LHCN-M2 (cell line): Measurements from ENCODE around the gene EPB41L3. TPM values are rescaled to one million over a fixed set of nuclear protein-coding genes. Genes with fewer than 3 reads are reported as not detected.

Source experiments
- DNase-seq: peaks from one replicate; pipeline ENCODE4 v3.0.0-alpha.2; 2012; ENCODE audit warnings: low read depth
- total RNA-seq: library from RNA; depleted of rRNA; stranded (reverse); fragments of >200 nt; gene quantifications from 2 replicates; pipeline ENCODE4 v1.2.3, GENCODE V29; 2014

Gene EPB41L3
- total RNA-seq, 1 experiment from 2014 or later: under 0.01 TPM

DNA sequence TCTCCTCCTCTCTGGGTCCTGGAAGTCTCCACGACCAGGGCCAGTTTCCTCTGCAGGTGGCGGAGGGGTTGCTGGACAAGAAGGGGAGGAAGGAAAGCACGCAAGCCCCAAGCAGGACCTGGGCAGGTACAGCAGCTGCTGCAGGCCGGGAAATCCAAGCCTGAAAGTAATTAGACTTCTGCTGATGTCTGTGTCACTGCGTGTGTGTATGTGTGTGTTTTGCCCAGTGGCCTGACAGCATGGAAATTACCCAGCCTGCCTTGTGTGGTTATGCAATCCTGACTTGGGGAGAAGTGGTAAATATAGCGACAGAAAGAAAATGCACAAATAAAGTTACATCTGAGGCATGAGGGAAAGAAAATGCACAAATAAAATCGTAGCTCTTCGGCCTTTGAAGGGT, 126.5 kb downstream of the EPB41L3 start:
- DNase-seq: no peak

DNA sequence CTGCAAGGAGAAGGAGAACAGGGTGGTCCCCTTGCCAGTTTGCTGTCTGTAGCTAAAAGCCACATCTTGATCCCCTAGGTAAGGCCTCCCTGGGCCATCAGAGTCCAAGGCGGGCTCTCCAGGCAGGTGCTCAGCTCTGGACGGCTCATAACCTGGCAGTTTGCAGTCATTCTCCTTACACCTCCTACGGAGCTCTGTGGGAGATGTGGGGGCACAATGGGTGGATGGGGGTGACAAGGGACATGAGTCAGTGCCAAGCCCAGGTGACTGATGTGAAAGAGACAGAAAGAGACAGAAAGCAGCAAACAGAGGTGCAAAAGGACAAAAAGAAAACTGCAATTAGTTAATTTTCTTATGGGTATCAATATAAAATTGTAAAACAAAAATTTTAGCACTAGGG, 127.7 kb downstream of the EPB41L3 start:
- DNase-seq: no peak

DNA sequence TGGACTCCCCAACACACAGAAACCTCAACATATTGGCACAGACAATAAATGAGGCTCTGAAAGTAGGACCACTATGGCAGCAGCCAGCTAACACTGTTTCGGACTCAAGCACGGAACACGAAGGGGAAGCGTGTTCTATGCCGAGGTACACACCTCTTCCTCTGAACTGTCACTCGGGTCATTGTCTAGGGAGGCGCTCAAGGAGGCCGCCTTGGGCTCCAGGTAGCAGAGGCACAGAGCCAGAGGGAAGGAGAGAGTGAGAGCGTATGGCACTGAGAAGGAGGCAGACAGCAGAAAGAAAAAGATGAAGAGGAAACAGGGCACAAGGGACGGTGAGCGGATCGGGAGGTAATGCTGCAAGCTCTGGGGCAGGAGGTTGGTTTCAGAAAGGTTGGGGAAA, 128.1 kb downstream of the EPB41L3 start:
- no peak for DNase-seq

DNA sequence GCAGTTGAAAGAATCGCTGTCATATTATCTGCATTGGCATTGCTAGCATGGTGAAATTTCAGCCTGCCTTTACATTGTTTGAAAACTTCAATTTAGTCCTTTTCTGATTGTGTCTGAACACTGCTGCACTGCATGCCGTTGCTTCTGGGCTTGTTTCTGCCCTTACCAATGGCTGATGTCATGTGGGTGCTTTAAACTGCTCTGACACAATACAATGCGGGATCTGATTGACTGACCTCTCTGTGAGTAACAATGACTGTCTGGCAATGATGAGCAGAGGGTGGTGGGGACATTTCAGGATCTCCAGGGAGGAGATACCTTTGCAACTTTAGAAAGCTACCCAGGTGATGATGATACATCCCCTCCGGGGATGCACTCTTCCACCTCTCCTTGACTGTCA, 128.8 kb downstream of the EPB41L3 start:
- DNase-seq: no peak

DNA sequence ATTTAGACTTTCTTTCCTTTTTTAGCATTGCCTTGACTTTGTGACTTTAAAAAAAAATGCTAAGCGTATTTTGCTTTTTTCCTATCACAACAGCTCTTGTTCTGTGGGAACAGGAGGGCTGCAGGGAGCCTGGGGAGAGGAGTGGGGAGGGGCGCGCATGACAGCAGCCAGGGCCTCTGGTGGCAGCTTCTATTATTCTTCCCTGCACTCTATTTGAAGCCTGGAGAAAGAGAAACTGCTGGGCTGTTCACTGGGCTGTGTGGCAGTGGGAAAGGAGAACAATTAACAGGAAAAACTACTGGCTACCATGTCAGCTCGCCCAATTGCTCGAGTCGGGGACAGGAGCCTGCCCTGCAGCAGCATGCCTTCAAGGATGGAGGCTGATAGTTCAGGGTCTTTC, 129.3 kb downstream of the EPB41L3 start:
- no peak for DNase-seq

DNA sequence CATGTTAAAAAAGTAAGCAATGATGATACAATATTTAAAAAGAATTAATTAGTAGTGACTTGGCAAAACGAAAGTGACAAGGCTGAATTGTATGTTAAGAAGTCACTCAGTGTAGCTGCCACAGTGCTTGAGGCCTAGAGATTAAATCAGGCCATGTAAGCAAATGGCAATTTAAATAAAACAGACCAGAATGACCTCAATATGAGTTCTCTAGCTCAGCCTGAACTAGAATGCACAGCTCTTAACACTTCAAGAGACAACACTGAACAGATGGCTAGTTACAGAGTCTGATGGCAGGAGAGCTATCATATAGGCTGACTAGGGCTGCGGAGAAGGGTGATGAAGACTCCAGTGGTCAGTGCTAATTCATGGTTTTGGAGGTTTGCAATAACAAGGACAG, 130.3 kb downstream of the EPB41L3 start:
- no peak for DNase-seq

DNA sequence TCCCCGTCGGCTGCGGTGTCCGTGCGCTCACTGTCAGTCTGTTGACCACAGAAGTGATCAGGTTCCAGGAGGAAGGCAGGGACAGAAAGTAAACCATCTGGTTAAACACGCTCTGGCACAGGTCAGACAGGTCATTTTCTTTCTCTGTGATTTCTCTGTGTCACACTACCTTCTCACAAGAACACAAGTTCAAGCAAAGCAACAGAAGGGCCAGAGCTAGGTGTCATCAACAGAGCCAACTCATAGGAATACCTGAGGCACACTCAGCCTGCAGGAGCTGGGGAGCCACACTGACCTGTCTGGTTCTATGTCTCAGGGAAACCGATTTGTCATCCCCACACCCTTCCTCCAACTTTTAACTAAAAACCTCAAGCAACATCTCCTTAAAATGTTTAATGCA, 133.2 kb downstream of the EPB41L3 start:
- DNase-seq: no peak

DNA sequence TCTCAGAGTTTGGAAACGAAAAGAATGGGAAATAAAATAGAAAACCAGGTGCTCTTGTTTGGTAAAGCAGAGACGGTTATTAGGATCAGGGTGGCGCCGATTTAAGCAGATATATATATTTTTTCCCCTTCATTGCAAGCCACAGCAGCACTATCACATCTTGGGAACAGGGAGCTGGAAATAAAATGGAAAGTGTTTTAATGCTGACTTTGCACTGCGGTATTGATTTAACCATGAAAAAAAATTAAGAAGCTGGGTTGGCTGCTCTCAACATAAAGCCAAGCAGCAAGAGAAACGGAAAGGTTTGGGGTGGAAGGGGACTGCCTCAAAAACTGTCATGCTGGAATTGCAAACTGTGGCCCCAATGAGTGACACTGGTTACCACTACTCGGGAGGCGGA, 145.5 kb downstream of the EPB41L3 start:
- no peak for DNase-seq

DNA sequence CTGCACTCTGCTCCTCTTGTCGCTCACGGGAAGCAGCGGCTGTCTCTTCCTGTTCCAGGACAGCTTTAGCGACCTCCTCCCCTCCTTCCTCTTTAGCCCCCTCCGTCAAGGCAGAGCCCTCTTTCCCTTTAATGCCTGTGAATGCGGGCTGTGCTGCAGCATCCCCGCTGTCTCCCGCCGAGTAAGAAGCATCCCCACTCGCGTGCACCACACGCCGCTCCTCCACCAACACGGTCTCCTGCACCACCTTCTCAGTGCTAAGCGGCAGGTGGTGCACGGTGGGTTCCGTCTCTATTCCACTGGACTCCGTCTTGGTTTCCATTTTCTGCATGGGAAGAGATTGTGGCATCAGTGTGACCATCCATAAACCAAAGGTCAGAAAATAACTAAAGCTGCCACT, 146.7 kb downstream of the EPB41L3 start:
- no peak for DNase-seq

DNA sequence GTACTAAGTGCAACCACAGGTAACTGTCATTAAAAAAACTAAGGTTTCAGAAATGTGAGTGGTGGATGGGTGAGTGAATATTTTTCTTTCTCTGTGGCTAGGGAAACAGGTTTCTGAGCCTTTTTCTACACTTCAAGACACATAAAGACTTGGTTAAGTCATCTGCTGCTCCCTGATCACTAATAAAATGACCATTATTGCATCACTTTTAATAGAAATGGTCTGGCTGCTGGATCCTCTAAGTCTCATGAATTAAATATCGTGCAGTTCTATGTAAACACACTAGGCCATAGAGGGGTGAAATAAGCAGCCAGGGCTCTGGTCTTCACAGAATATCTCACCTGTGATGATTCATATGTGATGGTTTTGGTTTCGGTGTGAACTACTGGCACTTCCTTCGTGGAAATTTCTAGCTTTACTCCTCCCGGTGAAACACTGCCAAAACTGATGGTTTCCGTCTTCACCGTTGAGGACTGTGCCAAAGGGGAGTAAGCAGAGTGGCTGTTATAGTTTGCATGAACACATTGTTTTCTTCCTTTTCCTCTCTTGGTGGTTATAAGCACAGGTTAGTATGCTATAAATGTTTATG, 147.8 kb downstream of the EPB41L3 start:
- no peak for DNase-seq

DNA sequence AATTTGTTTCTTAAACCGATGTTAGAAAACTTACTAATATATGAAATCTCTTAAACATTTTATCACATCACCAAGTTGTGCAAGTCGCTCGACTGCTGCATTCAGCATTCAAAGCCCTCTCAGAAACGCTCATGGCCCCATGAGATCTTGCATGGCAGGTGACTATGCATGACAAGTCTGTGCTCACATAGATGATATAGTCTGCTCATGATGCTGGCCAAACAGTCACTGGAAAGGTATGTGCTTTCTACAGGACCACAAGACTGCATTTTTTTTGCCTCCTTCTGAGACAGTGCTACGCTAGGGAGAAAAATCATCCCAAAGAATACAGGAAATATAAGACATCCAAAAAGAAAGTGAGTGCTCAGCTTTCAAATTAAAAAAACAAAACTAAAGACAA, 150.0 kb downstream of the EPB41L3 start:
- no peak for DNase-seq

DNA sequence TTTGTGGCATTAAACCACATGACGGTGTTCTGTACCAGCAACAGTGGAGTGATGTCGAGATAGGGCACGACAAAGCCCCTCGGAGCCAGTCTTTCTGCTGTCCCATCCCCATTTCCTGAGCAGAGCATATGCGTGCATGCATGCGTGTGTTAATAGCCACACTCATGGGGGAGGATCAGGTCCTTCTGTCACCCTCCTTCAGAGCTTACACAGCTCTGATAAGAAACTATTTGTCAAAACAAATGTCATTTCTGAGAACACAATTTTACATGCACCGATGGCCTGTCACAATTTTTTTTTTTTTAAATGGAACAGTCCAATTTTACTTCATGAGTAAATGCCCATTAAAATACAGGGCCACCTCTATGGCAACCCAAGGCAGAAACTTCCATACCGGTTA, 152.4 kb downstream of the EPB41L3 start:
- DNase-seq: no peak

DNA sequence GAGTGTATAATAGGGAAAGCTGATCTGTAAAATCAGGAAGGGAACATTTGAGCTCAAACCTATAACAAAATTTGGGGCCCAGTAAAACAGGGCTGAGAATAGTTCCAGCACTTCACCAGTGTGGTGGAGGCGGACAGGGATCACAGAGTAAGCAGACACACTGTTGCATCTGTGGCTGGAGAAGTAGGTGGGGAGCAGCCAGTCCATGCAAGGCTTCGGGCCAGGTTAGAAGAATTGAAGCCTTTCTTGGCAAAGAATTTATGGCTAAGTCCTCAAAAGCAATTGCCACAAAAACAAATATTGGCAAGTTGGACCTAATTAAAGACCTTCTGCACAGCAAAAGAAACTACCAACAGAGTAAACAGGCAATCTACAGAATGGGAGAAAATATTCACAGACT, 154.4 kb downstream of the EPB41L3 start:
- DNase-seq: no peak

DNA sequence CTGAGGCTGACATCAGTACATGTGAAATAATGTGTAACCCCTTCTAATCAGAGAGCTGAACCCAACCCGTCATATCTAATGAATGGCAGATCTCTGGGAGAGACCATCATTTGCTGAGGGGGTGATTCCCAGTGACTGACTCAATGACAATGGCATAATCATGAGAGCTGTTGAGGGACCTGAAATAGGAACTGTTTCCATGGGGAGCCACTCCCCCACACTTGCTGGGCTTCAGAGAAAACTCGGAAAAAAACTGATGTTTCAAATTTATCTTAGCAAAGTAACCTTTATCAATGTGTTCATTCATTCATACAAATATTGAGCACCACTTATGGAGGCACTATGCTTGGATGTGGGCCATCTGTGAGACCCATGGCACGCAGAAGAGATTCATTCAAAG, 154.9 kb downstream of the EPB41L3 start:
- DNase-seq: no peak

DNA sequence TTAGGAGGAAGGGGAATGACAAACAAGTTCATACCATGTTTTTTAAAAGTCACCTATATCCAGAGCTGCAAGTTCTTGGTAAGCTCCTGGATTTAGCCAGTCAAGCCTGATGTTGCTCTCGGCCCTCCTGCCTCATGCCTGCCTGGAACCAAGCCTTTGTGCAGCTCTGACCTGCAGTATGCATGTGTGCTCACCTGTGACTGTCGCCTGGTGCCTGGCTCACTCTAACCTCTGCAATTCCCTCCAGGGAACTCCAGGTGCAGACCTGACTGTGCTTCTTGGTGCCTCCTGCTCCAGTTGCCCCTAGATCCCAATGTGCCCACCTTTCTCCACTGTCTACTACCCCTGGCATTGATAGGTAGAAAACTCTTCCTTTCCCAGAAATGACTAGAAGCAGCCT, 163.2 kb downstream of the EPB41L3 start:
- no peak for DNase-seq

DNA sequence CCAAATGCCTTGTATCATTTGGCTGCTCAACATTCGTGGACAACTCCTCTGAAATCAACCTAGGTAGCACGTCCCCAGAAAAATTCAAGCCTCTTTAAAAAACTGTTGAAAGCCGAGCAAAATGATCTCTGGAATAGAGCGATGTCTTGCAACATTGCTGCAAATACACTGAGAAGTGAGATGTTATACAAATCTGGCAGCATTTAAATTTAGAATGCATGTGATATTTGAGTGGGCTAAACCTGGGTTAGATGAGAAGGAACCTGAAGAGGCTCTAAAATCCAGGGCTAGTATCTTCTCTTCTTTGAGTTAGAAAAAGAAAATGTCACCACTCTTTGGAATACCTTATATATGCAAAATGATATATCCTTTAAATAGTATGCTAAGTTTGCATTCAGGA, 166.8 kb downstream of the EPB41L3 start:
- no peak for DNase-seq

DNA sequence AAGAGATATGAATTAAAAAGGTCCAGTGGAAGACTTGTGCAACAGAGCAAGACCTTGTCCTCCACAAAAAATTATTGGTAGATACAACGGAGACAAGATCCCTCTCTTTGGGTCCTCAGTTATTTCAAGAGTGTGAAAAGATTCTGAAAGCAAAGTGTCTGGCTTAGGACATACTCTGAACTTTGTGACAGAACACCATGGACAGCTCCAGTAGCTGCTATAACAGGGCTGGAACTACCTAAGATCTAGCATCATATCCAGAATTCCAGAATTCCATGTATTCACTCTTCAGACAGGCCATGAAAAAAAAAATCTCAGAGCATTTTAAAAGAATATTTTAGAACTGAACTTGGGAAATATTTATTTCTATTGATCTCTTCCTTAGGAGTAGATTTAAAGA, 173.5 kb downstream of the EPB41L3 start:
- no peak for DNase-seq

DNA sequence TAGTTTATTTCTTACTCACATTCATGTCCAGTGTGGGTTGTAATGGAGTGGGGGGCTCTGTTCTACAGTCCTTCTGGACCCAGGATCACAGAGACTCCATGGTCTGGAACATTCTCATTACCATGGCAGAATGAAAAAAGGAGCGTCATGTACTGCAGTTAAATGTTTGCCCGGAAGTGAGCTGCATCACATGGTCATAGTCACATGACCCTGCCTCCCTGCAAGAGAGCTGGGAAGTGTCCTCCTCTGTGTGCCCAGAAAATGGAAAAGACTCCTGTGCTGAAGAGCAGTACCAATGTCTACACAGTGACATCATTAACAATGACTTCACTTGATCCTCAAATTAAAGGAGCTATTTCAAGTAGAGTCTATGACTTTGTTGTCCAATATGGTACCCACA, 174.3 kb downstream of the EPB41L3 start:
- no peak for DNase-seq

DNA sequence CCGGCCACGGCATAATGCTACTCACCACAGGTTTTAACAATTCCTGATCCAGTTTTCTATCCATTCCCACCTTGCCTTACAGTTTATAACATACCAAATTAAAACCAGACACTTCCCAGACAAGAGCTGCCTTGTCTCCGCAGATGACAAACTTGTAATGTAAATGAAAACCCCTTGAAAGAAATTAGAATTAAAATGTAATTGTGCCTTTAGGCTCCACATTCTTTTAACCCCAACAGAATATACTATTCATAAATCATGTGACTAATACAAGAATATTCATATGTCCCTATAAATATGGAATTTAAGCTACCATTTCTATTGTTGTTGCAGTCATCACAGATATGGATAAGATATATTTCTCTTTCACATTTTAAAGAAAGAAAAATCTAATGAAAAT, 178.4 kb downstream of the EPB41L3 start:
- no peak for DNase-seq

DNA sequence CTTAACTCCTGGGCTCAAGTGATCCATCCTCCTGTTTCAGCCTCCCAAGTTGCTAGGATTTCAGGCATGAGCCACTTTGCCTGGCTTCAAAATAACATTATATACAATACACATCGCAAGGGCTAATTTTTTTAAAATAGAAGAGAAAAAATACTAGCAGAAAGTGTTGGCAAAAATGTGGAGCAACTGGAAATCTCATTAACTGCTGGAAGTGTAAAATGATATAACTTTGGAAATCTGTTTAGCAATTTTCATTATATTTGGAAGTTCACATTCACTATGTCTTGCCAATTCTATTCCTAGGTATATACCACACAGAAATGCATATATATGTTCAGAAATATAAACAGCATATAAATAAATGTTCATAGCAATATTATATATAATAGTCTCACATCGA, 193.2 kb downstream of the EPB41L3 start:
- no peak for DNase-seq
